Renal cortex interstitium (tissue), 11 donors: ENCODE measurements around the gene HEPHL1. TPM values are rescaled to one million over a fixed set of nuclear protein-coding genes. Genes with fewer than 3 reads are reported as not detected.
"Not testable (repeated sequence)": the region's sequence is repeated elsewhere in the genome, so short reads cannot be mapped to it uniquely, and the experiment has no call there.

Source experiments
- DNase-seq, 11 donors: peaks; one replicate each; pipeline ENCODE4 v3.0.0-alpha.2; 2013; ENCODE audit warnings: low read depth in 9 of 11, low spot score in 4 of 11; ENCODE audit errors: extremely low read depth in 1 of 11
- polyA plus RNA-seq, 3 donors: library from polyadenylated mRNA; unstranded; fragments of 120-200 nt; gene quantifications; one replicate each; pipeline ENCODE4 v1.2.1, GENCODE V29; 2013; ENCODE audit not compliant: insufficient read length in 3 of 3

The HEPHL1 gene
- polyA plus RNA-seq, 3 donors, result 0.09 to 0.20 TPM; not detected in 1

DNA sequence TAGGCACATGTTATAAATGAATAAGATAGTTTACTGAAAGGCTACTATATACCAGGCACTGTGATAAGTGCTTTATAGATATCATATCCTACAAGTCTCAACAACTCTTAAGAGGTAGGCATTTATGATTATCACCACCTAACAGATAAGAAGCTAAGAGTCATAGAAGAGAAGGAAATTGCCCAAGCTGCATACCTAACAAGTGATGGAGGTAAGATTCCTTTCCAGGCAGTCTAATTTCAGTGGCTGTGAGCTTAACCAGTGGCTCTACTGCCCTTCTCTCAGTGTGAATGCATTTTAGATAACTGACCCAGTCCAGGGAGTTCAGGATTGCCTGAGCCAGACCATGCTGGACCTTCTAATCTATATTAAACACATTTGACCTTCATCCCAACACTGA is 39.2 kb downstream of the HEPHL1 start:
- DNase-seq, result no peak

DNA sequence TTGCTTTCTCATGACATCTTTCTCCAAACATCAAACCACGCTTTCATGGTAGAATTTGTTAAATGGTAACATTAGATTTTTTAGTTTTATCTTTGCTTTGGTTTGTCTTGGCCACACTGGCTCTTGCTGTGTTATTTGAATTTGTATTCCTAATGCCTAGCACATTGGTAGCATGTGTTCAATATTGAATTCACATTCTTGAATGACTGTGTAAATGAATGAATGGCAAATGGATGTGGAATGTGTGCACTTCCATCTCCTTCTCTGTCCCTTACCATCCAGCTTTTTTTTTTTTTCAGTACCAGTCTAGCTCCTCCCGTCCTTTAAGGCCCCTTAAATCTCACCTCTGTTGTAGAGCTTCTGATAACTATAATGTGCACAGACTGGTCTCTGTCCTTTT is 41.2 kb downstream of the HEPHL1 start:
- no peak for DNase-seq

DNA sequence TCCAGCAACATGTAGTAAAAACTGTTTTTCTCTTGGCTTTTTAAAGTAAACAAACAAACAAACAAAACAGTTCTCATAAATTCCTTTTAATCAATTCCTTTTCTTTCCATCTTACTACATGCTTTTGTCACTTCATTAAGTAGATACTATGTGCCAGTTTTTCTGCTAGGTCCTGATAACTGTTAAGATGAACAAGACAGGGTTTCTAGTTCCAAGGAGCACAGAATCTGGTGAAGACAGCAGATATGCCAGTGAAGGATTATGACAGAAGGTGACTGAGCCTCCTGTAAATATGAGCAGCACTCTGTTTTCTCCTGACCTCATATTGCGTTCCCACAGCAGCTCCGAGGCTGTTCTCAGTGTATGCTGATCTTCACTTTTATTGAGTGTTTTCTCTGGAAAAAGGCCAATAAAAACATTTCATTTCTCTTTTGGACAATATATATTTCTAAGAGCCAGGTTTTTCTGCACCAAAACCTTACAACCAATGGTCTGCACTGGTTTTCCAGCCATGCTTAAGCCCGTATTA is 45.8 kb downstream of the HEPHL1 start:
- DNase-seq, result peak in 1 of 11 donors; percentile 20

DNA sequence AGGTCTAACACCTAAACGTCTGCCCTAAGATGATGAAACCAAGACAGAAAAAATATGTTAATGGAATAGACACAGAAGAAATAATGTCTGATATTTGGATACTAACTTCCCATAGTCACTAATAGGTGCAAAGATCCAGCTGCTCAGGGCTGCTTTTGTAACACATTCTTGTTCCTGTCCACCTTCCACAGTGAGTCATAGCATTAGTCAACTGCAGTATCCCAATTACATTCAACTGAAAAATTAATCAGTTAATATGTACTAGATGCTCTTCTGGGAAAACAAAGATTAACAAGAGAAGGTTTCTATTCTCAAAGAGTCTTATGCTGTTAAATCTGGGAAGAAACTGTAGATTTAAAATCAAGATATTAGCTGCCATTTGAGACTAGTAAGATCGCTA is 47.6 kb downstream of the HEPHL1 start:
- no peak for DNase-seq

DNA sequence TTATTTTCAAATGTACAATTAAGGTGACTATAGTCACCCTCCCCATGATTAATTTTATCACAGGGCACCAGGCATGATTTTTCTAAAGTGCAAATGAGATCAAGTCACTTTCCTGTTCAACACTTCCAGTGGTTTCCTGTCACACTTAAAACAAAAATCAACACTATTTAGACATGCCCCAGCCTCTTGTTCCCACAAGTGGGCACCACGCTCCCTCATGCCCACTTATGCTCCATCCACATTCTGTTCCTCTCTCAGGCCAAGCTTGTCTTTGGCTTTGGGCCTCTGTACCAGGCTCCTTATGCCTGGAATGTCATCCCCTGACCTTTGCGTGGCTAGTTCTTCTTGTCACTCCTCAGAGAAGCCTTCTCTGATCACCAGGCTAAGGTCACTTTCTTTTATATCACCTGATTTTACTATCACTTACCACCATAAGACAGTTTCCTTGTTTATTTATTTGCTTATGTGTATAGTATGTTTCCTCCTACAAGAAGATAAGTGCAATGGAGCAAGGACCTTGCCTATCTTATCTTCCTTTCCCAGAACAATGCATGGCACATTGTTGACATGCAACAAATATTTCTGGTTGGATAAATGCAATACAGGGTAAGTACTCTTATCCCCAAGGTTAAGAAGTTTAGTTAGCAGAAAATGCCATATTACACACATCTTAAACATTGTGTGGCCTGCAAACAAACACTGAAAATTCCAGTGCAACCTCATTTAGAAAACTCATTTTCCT is 56.6 kb downstream of the HEPHL1 start:
- no peak for DNase-seq

DNA sequence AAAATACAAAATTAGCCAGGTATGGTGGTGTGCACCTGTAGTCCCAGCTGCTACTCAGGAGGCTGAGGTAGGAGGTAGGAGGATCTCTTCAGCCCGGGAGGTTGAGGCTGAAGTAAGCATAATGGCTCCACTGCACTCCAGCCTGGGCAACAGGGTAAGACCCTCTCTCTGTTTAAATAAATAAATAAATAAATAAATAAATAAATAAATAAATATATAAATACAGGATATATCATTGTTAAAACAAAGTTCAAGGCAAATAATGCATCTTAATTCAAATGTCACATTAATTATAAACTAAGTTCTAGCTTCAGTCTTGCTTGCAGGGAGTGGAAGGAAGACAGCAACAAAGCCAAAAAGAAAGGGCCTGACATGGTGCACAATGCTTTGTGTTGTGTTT is 63.0 kb downstream of the HEPHL1 start:
- DNase-seq, result no peak

DNA sequence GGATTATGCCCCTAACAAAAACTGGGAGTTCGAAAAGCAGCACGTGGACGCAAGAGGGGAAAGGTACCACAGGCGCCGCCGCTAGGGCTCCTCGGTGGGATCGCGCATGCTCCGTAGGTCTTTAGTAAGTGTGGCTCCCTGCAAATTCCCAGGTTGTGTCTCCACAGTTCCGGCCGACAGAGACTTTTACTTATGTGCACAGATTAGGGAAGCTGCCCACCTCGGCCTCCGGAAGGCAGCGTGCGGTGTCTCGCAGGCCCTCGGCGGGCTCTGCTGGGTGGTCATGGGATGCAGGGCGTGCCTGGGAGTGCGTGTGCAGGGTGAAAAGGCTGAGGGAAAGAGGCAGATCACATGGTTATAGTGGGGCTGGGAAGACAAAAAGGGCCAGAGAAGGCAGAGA is 67.8 kb downstream of the HEPHL1 start:
- DNase-seq, result no peak

DNA sequence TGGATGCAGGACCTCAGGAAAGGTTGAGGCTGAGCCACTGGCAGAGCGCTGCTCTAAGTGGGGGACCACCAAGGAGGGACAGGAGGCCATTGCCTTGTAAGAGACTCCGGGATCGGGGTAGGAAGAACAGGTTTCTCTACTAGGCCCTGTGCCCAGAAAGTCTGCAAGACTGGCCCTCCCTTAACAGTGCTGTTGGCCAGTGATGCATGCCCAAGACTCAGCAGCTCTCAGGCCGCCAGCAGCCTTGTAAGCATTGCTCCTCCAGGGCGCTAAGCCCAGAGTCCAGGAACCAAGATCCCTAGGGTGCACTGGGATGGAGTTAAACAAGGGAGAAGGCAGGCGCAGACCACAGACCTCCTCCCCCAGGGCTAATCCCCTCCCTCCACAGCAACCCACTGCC is 68.2 kb downstream of the HEPHL1 start:
- peak in 2 of 11 donors; percentile 3 to 6 for DNase-seq

DNA sequence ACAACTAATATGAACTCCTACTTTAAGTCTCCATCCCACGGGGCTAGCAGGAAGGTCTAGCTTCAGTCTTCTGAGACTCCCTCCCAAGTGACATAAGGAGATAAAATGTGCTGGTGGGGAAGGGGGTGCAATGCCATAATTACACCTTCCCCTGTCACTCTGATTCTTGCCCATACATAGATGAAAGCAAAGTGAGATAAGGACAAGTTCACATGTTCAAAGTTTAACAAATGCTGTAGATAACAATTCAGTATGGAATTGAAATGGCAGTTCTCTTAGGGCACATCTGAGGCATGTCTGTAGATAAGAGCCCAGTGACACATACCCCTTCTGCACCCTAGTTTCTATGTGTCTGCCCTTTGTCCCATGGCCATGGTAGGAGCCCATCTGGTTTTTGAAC is 69.2 kb downstream of the HEPHL1 start:
- no peak for DNase-seq

DNA sequence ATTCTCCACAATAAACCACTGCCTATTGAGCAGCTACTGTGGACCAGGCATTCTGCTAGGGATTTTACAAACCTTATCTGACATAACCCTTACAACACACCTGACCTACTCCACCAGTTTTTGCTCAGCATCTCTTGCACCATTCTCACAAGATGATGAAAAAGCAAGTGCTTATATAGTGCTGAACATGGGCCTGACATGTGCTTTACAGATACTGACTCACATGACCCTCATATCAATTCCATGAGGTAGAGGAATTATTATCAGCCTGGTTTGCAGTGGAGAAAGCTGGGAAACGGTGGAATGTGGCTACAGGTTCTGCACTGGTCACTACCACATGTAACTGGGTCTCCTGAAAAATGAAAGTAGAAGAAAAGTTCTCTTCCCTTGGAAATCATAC is 69.9 kb downstream of the HEPHL1 start:
- DNase-seq, result no peak

DNA sequence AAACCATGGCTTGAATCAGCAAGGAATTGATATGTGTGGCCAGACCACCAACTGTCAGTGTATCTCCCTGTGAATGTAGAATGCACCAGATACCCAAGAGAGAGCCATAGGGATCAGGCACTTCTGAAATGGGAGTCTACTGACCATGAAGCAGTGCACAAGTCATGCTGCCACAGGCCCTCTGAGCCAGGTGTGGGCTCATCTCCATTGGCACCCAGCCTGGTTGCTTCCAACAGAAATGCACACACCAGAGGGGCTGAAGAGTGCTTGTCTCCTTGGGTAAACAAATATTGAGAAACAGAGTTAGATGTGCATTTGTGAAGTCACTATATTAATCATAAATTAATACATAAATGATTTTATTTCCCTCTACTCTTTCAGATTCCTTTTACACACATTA is 79.1 kb downstream of the HEPHL1 start:
- DNase-seq, result no peak

DNA sequence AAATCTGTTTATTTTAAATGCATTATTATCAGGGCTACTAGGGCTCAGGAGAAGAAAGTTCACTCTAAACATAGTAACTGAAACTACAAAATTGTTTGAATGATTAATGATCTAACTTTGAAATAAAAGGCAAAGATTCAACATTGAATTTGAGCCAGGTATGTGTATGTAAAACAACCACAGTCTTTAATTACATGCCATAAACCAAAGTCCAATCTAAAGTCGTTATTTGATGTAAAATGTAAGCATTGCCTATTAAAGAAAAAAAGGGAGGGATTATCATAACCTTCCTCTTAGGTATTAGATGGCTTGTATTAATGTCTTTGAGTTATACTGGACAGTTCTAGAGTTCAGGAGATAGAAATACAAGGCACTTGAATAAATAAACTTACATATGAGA is 82.3 kb downstream of the HEPHL1 start:
- DNase-seq, result no peak

DNA sequence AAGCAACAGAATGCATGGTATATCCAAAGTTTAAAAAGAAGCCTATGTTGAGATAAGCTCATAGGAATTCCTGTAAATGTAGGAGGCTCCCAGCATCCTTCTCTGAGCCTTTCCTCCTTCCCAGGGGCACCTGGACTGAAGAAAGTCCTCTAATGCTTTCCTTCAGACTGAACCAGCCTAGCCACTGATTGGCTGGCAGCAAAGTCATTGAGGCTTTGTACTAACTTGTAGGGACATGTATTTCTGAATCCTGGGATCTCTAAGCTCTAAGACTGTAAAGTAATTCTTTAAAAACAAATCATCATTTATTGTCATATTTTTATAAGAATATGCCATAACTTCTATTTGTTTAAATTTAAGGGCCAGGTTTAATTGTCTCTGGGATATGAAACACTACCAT is 83.6 kb downstream of the HEPHL1 start:
- no peak for DNase-seq

DNA sequence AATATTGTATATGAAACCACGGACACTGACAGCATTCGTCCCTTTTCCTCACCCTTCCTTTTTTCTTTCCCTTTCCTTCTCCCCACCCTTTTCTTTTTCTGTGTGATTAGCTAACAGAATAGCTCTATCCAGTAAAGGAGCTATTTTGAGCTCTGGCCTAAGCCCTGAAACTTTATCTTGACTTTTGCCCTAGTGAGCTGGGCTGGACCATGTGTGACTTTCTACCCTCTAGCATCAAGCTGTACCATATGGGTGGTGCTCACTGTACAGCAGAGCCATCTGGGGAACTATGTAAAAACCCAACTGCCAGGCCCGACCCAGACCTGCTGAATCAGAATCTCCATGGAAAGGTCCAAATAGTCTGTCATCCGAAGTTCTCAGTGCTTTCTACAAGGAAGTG is 85.6 kb downstream of the HEPHL1 start:
- DNase-seq, result no peak

DNA sequence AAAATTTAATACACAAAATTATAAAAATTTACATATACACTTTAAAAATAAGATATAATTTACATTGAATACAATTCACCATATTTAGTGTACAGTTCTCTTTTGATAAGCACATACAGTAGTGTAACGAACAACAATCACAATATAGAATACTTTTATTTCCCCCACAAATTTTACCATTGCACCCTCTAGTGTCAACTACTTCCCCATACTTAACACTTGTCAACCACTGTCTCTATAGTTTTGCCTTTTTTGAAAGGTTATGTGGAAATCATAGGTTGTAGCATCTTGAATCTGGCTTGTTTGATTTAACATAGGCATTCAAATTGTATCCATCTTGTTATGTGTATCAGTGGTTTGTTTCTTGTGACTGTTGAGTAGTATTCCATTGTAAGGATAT is 86.2 kb downstream of the HEPHL1 start:
- DNase-seq, result no peak

DNA sequence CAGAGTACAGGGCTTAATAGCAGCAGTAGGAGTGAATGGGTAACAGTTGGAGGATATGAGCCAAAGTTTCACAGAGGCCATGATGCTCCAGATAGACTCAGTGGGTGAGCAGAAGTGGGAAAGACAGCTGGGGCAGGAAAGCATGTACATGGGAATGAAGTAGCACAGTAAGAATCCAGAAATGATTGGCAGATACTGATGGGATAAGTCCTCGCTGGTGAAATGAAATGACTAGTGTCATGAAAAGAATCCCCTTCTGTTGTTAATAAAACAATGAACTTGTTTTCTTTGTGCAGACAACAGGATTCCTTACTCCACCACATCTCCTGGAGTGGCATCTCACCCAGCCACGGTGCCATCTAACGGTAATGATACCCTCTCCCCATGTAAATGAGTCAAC is 90.1 kb downstream of the HEPHL1 start:
- no peak for DNase-seq

DNA sequence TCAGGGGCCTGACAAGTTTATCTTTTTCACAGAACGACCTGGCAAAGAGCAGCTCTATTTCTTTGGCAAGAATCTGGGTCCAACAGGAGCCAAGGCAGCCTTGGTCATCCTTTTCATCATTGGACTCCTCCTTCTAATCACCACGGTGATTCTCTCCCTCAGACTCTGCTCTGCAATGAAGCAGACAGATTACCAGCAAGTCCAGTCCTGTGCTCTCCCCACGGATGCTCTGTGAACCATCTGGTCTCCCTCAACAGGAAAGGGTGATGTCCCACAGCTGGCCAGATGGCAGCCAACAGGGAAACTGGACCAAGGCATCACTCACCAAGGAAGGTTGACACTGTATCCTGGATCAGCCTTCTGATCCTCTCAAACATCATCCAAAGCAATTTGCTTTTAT is 90.5 kb downstream of the HEPHL1 start:
- no peak for DNase-seq

DNA sequence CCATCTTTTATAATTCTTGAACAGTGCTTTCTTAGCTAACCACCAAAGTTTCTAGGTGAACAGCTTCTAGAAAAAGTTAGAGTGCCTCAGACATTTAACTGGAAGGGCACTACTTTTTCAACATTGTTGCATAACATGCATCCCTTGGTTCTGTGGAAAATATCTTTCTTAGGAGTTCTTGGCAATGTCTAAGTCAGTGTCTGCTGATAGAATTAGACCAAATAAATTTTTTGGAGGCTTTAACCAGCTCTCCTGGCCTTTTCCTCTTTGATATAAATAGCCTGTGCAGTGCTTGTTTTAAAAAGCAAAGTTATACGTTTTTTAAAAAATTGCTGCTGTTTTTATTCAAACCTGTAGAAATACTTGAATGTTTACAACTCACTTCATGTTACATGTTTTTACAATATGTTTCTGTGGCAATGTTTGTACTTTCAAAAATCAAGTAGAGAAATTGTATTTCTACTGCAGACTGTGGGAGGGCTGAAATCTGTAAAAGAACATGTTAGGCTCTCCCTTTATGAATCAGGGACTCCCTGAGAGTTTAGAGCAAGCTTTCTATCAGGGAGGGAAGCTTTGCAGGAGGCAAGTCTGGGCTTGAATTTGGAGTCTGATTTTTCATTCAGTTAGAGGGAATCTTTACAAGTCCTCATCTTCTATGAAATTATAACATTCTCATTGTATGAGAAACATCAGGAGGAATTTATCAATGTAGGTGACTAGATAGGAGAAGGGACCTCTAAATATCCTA is 91.2 kb downstream of the HEPHL1 start:
- DNase-seq, result no peak

DNA sequence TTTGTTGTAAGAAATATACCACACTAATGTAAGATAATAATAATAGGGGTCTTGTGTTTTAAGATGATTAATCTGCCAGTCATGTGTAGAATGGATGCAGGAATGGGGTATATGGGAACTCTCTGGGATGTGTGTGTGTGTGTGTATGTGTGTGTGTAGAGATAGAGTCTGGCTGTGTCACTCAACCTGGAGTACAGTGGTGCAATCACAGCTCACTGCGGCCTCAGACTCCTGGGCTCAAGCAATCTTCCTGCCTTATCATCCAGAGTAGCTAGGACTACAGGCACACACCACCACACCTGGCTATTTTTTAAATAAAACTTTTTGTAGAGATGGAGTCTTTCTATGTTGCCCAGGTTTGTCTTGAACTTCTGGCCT is 96.0 kb downstream of the HEPHL1 start:
- no peak for DNase-seq

DNA sequence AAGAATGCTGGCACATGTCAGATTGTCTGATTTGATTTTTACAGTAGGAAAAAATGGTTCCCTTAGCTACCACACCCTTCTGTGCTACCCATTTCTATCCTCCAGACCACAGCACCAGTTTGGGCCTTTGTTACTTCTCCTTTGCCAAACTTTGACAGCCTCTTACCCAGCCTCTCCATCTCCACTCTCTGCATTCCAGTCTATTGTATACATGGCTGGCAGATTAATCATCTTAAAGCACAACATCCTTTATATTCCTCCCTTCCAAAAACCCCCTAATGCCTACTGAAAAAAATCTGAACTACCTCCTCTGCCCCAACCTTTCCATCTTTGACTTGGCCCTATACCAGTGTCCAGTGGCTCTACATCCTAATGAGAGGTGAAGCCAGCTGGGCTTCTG is 96.7 kb downstream of the HEPHL1 start:
- DNase-seq, result no peak

DNA sequence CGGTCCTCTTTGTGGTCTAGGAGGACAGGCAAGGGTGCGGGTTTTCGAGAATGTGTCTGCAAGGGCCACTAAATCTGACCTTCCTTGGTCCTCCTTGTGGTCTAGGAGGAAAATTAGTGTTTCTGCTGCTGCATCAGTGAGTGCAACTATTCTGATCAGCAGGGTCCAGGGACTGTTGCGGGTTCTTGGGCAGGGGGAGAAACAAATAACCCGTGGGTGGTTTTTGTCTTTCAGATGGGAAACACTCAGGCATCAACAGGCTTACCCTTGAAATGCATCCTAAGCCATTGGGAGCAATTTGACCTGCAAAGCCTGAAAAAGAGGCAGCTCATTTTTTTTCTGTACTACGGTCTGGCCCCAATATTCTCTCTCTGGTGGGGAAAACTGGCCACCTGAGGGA is 98.5 kb downstream of the HEPHL1 start:
- not testable (repeated sequence) for DNase-seq
